HG02798 (cell line): Measurements from ENCODE around the gene WWOX.

Experiments
- ATAC-seq: cut with Tn5 transposase; IDR thresholded peaks from one replicate; pipeline ENCODE4 v1.9.1; 2021; ENCODE audit warnings: mild to moderate bottlenecking; ENCODE audit not compliant: unreplicated experiment, poor library complexity

WWOX gene

GRCh38 chr16:78102122-78102660 is 2.7 kb downstream of the WWOX start:
- no peak for ATAC-seq

GRCh38 chr16:78102865-78103264 is 3.4 kb downstream of the WWOX start:
- no peak for ATAC-seq

- no peak for ATAC-seq
These were observed 6.1 kb downstream of the WWOX start for GRCh38 chr16:78105517-78105916.

GRCh38 chr16:78106686-78107085 is 7.2 kb downstream of the WWOX start:
- no peak for ATAC-seq

GRCh38 chr16:78108451-78108850 is 9.0 kb downstream of the WWOX start:
- ATAC-seq = no peak

- no peak for ATAC-seq
These were observed 13.8 kb downstream of the WWOX start for GRCh38 chr16:78113258-78113657.

- ATAC-seq = no peak
These were observed 16.2 kb downstream of the WWOX start for GRCh38 chr16:78115659-78116058.

- ATAC-seq = no peak
These were observed 17.5 kb downstream of the WWOX start for GRCh38 chr16:78116946-78117345.

- ATAC-seq = no peak
These were observed 17.9 kb downstream of the WWOX start for GRCh38 chr16:78117391-78117790.

- no peak for ATAC-seq
These were observed 19.1 kb downstream of the WWOX start for GRCh38 chr16:78118469-78119025.

GRCh38 chr16:78122774-78123315 is 23.4 kb downstream of the WWOX start:
- peak; percentile 80 for ATAC-seq

GRCh38 chr16:78125112-78125844 is 25.8 kb downstream of the WWOX start:
- no peak for ATAC-seq

GRCh38 chr16:78126662-78127061 is 27.2 kb downstream of the WWOX start:
- no peak for ATAC-seq

GRCh38 chr16:78127130-78127529 is 27.7 kb downstream of the WWOX start:
- ATAC-seq = no peak

- ATAC-seq = no peak
These were observed 29.5 kb downstream of the WWOX start for GRCh38 chr16:78128913-78129312.

- ATAC-seq = no peak
These were observed 29.9 kb downstream of the WWOX start for GRCh38 chr16:78129349-78129748.

GRCh38 chr16:78130083-78130608 is 30.7 kb downstream of the WWOX start:
- ATAC-seq = no peak

GRCh38 chr16:78130950-78131349 is 31.5 kb downstream of the WWOX start:
- no peak for ATAC-seq

- no peak for ATAC-seq
These were observed 34.5 kb downstream of the WWOX start for GRCh38 chr16:78133919-78134318.

GRCh38 chr16:78134944-78135619 is 35.6 kb downstream of the WWOX start:
- no peak for ATAC-seq

- no peak for ATAC-seq
These were observed 37.7 kb downstream of the WWOX start for GRCh38 chr16:78137179-78137578.
